ENCODE data around the gene IL21R. TPM values are rescaled to one million over a fixed set of nuclear protein-coding genes. Genes with fewer than 3 reads are reported as not detected.

IL21R gene
- total and polyA plus RNA-seq, 9 of the 15 experiments (the other 6 are each of a cell fraction or from before 2014, with no cell fraction given), result 0.04 to 0.34 (median 0.18) TPM; not detected in 1

DNA sequence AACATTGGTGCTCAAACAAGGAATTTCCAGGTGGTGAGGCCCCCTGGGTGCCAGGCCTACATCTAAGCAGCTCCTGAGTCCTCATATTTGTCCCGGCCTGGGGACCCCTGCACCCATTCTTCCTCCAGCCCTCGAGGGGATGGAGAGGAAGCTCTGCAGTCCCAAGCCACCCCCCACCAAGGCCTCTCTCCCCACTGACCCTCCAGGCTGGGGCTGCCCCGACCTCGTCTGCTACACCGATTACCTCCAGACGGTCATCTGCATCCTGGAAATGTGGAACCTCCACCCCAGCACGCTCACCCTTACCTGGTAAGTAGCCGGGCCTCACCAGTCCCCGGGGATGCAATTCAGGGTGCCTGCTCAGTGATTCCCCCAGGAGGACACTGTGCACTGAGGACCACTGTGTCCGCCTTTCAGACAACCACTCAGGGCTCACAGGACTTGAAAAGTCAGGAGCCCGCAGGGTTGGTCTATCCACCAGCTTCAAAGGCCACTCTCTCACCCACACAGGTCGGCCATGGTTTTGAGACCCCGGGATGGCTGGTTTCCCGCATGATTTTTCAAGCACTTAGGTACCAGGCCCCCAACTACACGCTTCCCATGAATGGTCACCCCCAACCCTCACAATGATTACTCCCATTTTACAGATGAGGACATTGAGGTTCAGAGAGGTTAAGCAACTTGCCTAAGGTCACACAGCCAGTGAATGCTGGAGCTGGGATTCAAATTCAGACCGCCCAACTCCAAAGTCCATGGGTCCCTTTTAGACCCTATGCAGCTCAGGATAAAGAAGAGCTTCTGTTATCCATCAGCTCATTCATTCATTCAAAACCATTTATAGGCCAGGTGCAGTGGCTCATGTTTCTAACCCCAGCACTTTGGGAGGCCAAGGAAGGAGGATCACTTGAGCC is 32.4 kb downstream of the IL21R start (continued):
- no peak for TF ChIP-seq GABPB1 (CRISPR knock-in tag; IDR thresholded peaks at IDR 0.05)
- no peak for TF ChIP-seq ZEB2 (IDR thresholded peaks at IDR 0.05)
- TF ChIP-seq CBX8 (IDR thresholded peaks at IDR 0.05; ENCODE audit: borderline replicate concordance, extremely low read depth, low read depth, low read length, poor library complexity, severe bottlenecking), result no peak
- TF ChIP-seq, protein P1, sequence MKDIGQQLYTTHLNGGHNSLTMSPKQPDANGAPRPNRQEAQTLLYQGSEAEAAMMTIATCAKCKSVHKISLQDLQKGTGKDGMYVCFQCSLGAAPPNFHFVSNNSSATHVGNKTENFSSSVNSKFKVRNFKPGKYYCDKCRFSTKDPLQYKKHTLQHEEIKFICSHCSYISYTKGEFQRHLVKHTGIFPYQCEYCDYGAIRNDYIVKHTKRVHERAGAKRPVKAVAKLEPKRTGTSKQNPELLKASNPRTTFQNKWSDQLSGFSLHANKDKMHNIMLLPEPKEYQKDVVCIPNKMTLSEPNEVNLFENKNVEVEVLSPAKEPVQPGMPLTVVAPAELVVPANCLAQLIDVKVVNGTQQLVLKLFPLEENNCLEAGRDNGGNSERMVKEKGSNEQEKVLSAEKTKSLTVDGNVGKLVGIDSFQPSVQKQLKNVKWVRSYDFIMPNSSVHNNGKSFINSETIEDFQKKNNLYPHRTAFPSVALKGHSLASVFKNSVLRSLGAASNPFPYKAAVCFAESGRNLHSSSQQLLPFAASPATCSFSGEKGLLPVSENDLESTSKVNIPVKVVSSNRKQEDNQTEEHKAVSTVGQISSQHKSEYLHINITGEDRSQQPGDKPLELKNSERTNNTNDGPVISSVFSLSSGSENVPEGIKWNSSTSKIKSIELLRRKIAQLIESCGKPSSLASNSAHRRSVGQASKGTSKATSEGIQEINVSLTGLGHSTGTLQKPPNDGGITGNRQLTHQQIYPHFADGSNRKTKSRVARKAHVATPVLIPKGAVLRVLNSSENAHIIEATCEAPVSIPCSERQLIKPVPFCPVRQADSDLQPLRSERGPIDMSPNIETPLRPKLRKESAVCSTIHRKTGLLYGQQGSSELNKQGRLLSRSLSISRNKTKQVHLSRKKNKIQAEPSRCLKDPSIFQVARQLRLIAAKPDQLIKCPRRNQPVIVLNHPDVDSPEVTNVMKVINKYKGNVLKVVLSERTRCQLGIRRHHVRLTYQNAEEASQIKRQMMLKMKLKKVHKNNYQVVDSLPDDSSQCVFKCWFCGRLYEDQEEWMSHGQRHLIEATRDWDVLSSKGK (CRISPR knock-in tag; IDR thresholded peaks at IDR 0.05), result no peak
- no peak for TF ChIP-seq TCFL5 (CRISPR knock-in tag; conservative IDR thresholded peaks at IDR 0.05)
- no peak for TF ChIP-seq GTF2A2 (tag; IDR thresholded peaks at IDR 0.05)
- TF ChIP-seq ZNF23 (CRISPR knock-in tag; IDR thresholded peaks at IDR 0.05), result no peak
- TF ChIP-seq ZFP1 (CRISPR knock-in tag; IDR thresholded peaks at IDR 0.05), result no peak
- no peak for TF ChIP-seq NFATC3 (IDR thresholded peaks at IDR 0.05)
- TF ChIP-seq RBM25 (IDR thresholded peaks at IDR 0.05; ENCODE audit: low read depth, low read length, severe bottlenecking), result peak; percentile 96
- TF ChIP-seq, protein P2, sequence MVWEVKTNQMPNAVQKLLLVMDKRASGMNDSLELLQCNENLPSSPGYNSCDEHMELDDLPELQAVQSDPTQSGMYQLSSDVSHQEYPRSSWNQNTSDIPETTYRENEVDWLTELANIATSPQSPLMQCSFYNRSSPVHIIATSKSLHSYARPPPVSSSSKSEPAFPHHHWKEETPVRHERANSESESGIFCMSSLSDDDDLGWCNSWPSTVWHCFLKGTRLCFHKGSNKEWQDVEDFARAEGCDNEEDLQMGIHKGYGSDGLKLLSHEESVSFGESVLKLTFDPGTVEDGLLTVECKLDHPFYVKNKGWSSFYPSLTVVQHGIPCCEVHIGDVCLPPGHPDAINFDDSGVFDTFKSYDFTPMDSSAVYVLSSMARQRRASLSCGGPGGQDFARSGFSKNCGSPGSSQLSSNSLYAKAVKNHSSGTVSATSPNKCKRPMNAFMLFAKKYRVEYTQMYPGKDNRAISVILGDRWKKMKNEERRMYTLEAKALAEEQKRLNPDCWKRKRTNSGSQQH (CRISPR knock-in tag; IDR thresholded peaks at IDR 0.05), result no peak
- TF ChIP-seq, protein P3, sequence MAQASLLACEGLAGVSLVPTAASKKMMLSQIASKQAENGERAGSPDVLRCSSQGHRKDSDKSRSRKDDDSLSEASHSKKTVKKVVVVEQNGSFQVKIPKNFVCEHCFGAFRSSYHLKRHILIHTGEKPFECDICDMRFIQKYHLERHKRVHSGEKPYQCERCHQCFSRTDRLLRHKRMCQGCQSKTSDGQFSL (CRISPR knock-in tag; IDR thresholded peaks at IDR 0.05), result no peak
- TF ChIP-seq, protein P3 (tag; IDR thresholded peaks at IDR 0.05), result no peak
- TF ChIP-seq ZNF780A (CRISPR knock-in tag; IDR thresholded peaks at IDR 0.05), result no peak
- TF ChIP-seq, protein P4, sequence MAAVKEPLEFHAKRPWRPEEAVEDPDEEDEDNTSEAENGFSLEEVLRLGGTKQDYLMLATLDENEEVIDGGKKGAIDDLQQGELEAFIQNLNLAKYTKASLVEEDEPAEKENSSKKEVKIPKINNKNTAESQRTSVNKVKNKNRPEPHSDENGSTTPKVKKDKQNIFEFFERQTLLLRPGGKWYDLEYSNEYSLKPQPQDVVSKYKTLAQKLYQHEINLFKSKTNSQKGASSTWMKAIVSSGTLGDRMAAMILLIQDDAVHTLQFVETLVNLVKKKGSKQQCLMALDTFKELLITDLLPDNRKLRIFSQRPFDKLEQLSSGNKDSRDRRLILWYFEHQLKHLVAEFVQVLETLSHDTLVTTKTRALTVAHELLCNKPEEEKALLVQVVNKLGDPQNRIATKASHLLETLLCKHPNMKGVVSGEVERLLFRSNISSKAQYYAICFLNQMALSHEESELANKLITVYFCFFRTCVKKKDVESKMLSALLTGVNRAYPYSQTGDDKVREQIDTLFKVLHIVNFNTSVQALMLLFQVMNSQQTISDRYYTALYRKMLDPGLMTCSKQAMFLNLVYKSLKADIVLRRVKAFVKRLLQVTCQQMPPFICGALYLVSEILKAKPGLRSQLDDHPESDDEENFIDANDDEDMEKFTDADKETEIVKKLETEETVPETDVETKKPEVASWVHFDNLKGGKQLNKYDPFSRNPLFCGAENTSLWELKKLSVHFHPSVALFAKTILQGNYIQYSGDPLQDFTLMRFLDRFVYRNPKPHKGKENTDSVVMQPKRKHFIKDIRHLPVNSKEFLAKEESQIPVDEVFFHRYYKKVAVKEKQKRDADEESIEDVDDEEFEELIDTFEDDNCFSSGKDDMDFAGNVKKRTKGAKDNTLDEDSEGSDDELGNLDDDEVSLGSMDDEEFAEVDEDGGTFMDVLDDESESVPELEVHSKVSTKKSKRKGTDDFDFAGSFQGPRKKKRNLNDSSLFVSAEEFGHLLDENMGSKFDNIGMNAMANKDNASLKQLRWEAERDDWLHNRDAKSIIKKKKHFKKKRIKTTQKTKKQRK (IDR thresholded peaks at IDR 0.05; ENCODE audit: borderline replicate concordance, low read depth, low read length), result no peak
- TF ChIP-seq TBP (optimal IDR thresholded peaks at IDR 0.05; ENCODE audit: low read depth, low read length), result no peak
- no peak for TF ChIP-seq ZNF146 (CRISPR knock-in tag; IDR thresholded peaks at IDR 0.05; ENCODE audit: unreplicated experiment)
- no peak for TF ChIP-seq KLF10 (CRISPR knock-in tag; IDR thresholded peaks at IDR 0.05)
